Measurements from ENCODE around the gene AP5M1. TPM values are rescaled to one million over a fixed set of nuclear protein-coding genes. Genes with fewer than 3 reads are reported as not detected.

The AP5M1 gene
- 16.2 to 21.0 TPM (median 20.1 TPM) in 5 replicates for total RNA-seq (2022; extraction: Qiagen RNA extraction)

GRCh38 chr14:57268161-57269069 lies at the start of gene AP5M1, which contains the start of gene EXOC5:
TSS of gene AP5M1 (plus strand) at chr14:57268971. CDS start at chr14:57269315, 344 bp downstream.
TSS of gene EXOC5 (minus strand) at chr14:57268905. CDS start at chr14:57268648, 257 bp downstream.

Other genes starting within 250 kb of the AP5M1 start
- 28.4 to 42.7 TPM (median 37.8 TPM) in 5 replicates for gene EXOC5, start 66 bp upstream of the AP5M1 start, total RNA-seq (2022; extraction: Qiagen RNA extraction)
- 12.4 to 14.7 TPM (median 12.8 TPM) in 5 replicates for gene NAA30, start 121.6 kb downstream of the AP5M1 start, total RNA-seq (2022; extraction: Qiagen RNA extraction)
- gene CCDC198, start 224.9 kb downstream of the AP5M1 start, total RNA-seq (2022; extraction: Qiagen RNA extraction), result 2.4 to 3.8 TPM (median 2.6 TPM) in 5 replicates

Measured in A549 treated with CORT108297 at 1 μM for 4 hours (cell line).